Heart left ventricle (tissue), 16 donors: ENCODE results near the gene MYMK. TPM values are rescaled to one million over a fixed set of nuclear protein-coding genes. Genes with fewer than 3 reads are reported as not detected.

ENCODE experiments used
- ATAC-seq, 4 donors: fragments of 200-7000 bp; cut with Tn5 transposase; one replicate each; pipeline ENCODE4 v1.9.1; 2020 to 2022; ENCODE audit warnings: moderate library complexity in 4 of 4, mild to moderate bottlenecking in 3 of 4, moderate number of reproducible peaks in 1 of 4
- DNase-seq, 5 donors: peaks; one replicate each; pipeline ENCODE4 v3.0.0-alpha.2; 2020
- H3K27ac ChIP-seq, 12 donors: fragments of 200-600 bp; sonication (generic) in 4 of 12; one replicate each; pipeline versions ENCODE4 v1.5.0 to v1.8.0; 2016 to 2022; ENCODE audit warnings: mild to moderate bottlenecking in 2 of 12
- H3K27me3 ChIP-seq, 9 donors: fragments of 200-600 bp; sonication (generic) in 2 of 9; one replicate each; pipeline versions ENCODE4 v1.5.1 to v1.8.0; 2016 to 2022; ENCODE audit warnings: mild to moderate bottlenecking in 3 of 9
- H3K36me3 ChIP-seq, 9 donors: fragments of 200-600 bp; sonication (generic) in 2 of 9; one replicate each; pipeline versions ENCODE4 v1.5.0 to v1.8.0; 2018 to 2022; ENCODE audit warnings: mild to moderate bottlenecking in 2 of 9
- H3K4me1 ChIP-seq, 12 donors: fragments of 200-600 bp; sonication (generic) in 4 of 12; one replicate each; pipeline versions ENCODE4 v1.5.0 to v1.8.0; 2016 to 2022; ENCODE audit warnings: mild to moderate bottlenecking in 3 of 12
- H3K4me3 ChIP-seq, 12 donors: fragments of 200-600 bp; sonication (generic) in 4 of 12; one replicate each; pipeline versions ENCODE4 v1.5.0 to v1.8.0; 2017 to 2022; ENCODE audit warnings: mild to moderate bottlenecking in 9 of 12, moderate library complexity in 4 of 12
- H3K9me3 ChIP-seq, 12 donors: fragments of 200-600 bp; sonication (generic) in 4 of 12; one replicate each; pipeline versions ENCODE4 v1.5.0 to v1.8.0; 2016 to 2022; ENCODE audit warnings: mild to moderate bottlenecking in 1 of 12
- POLR2A ChIP-seq, 2 donors: fragments of 450-650 bp; IDR thresholded peaks; one replicate each; pipeline ENCODE4 v1.6.1; 2017; ENCODE audit warnings: antibody characterized with exemption in 2 of 2, mild to moderate bottlenecking in 2 of 2, moderate library complexity in 2 of 2
- WGBS, 4 donors: extraction: QIAGEN DNeasy Blood & Tissue Kit in 2 of 4; methylation state at CpG; one replicate each; pipeline versions ENCODE4 v1.1.5 to v1.1.7; 2013 to 2018; 5-methylcytosine and 5-hydroxymethylcytosine counted together
- intact Hi-C, 10 donors: fragments of 100-400 bp; cut with DNase I; formaldehyde crosslinking; loops; one replicate each; pipeline versions ENCODE4 v1.11.1 to v1.14.2; 2022
- polyA plus RNA-seq, 2 donors: library from polyadenylated mRNA; stranded (reverse); fragments of 200-250 nt; gene quantifications; one replicate each; pipeline ENCODE4 v1.2.3, GENCODE V29; 2013
- total RNA-seq, 9 donors: library from RNA; depleted of rRNA in 2 of 9; stranded (reverse); fragments of >200 nt in 2 of 9; fragmentation: NEBNext Ultra II Directional in 3 of 9; extraction: Animal tissue kit (Norgen Biotek cat#: 25700) in 3 of 9; gene quantifications; one replicate each; pipeline versions ENCODE4 v1.1.0 to v1.2.4, GENCODE V29; 2016 to 2023
- TF ChIP-seq, protein P1 (sequence below), 12 donors: fragments of 200-600 bp; sonication (generic) in 4 of 12; IDR thresholded peaks; one replicate each; pipeline versions ENCODE4 v1.5.0 to v1.8.0; 2018 to 2022; ENCODE audit warnings: antibody characterized with exemption in 12 of 12, mild to moderate bottlenecking in 5 of 12
- donor health status: ischemic (EF 13 %, LVEDD 7.1; RV severe dilation, severe dysfunction).
- donor health status: healthy with polysubstance abuse.
- donor health status: DM: no; HTN: yes; CAD: no.
- donor health status: DM: no; HTN: no; CAD: no.
- donor health status: ischemic (EF 25% LVEDD 6.9; RV normal size, moderate dysfunction).
- donor health status: ischemic (EF 25% LVEDD 5.7; RV mildly dilated, moderate dysfunction).
- donor health status: healthy.
- donor health status: DM: yes; HTN: yes; CAD: no.
- donor health status: ischemic (EF 35%, LVEDD 5.7; RV mildly dilated, moderate dysfunction).
- donor health status: nonischemic (EF 11% LVEDD 7.7; RV severe dilation, severe dysfunction).
- donor health status: DM: yes; HTN: yes; CAD: no.
- donor health status: PGD.
- donor health status: ischemic (EF 29% LVEDD 5.4; RV normal size, mild dysfunction).
- donor health status: nonischemic (EF 23%, LVEDD 6.1; RV moderate dilation, normal function).

MYMK gene
- total and polyA plus RNA-seq, 11 donors = not detected

- DNase-seq = no peak
- peaks cover 0 to 49% (median 6%) of the 10 kb centered on the region in 9 donors for H3K36me3 ChIP-seq
- intact Hi-C loops = no loop called here
These were observed 53.8 kb downstream of the MYMK start for GRCh38 chr9:133470988-133471387.

DNA sequence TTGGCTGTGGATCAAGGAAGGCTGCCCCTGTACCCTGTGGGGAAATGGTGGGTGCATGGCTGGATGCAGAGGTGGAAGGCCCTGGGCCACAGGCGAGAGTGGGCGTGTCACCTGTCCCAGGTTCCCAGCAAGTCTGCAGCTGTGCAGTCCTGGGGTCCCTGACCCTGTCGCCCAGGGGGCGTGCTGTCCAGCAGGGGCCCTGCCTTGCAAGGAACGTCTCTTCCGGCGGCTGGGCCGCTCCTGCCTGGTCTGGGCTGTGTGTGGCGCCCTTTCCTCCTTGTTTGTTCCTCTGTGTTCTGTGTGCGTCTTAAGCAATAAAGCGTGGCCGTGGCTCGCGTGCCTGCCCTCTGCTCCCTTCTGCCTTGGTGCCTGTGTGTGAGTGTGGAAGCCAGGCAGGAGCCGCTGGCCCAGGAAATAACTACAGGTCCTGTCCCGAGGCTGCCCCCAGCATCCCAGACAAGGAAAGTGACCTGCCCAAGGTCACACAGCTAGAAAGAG, 54.3 kb downstream of the MYMK start:
- Histone ChIP-seq H3K27ac (no peak overlapping the region), H3K4me3 (no peak overlapping the region), H3K4me1 (peaks cover 0 to 30% (median 0%) of the 10 kb centered on the region in 12 donors), H3K9me3 (no peaks in the 10 kb centered on the region), H3K36me3 (peaks cover 0 to 45% (median 10%) of the 10 kb centered on the region in 9 donors), H3K27me3 (no peaks in the 10 kb centered on the region)
- 83 to 91% (median 86%) methylated on average over 11 to 16 of the region's 16 CpGs for WGBS, 4 donors
- intact Hi-C loops = no loop called here
- TF ChIP-seq POLR2A (IDR thresholded peaks at IDR 0.05) = no peak
- TF ChIP-seq, protein P1, sequence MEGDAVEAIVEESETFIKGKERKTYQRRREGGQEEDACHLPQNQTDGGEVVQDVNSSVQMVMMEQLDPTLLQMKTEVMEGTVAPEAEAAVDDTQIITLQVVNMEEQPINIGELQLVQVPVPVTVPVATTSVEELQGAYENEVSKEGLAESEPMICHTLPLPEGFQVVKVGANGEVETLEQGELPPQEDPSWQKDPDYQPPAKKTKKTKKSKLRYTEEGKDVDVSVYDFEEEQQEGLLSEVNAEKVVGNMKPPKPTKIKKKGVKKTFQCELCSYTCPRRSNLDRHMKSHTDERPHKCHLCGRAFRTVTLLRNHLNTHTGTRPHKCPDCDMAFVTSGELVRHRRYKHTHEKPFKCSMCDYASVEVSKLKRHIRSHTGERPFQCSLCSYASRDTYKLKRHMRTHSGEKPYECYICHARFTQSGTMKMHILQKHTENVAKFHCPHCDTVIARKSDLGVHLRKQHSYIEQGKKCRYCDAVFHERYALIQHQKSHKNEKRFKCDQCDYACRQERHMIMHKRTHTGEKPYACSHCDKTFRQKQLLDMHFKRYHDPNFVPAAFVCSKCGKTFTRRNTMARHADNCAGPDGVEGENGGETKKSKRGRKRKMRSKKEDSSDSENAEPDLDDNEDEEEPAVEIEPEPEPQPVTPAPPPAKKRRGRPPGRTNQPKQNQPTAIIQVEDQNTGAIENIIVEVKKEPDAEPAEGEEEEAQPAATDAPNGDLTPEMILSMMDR (IDR thresholded peaks at IDR 0.05) = no peak
- no peak for ATAC-seq
- no peak for DNase-seq

More at GRCh38 chr9:133470988-133471387, 53.8 kb downstream of the MYMK start:
- Histone ChIP-seq H3K9me3 (no peaks in the 10 kb centered on the region), H3K4me3 (no peak overlapping the region), H3K27ac (no peak overlapping the region), H3K27me3 (no peaks in the 10 kb centered on the region), H3K4me1 (peaks cover 0 to 34% (median 0%) of the 10 kb centered on the region in 12 donors)
- TF ChIP-seq POLR2A (IDR thresholded peaks at IDR 0.05) = no peak
- TF ChIP-seq, protein P1 (IDR thresholded peaks at IDR 0.05) = no peak
- 83 to 91% (median 86%) methylated on average over 7 of the region's 7 CpGs for WGBS, 4 donors
- no peak for ATAC-seq

- Histone ChIP-seq H3K9me3 (no peaks in the 10 kb centered on the region), H3K4me1 (peaks cover 0 to 16% (median 0%) of the 10 kb centered on the region in 12 donors), H3K36me3 (peaks cover 0 to 32% (median 8%) of the 10 kb centered on the region in 9 donors), H3K27ac (no peak overlapping the region), H3K4me3 (no peak overlapping the region), H3K27me3 (no peaks in the 10 kb centered on the region)
- intact Hi-C loops = loop anchor here in 1 of 10 donors (10.0 kb wide), 1 partner anchor 54 kb away; the partner anchor contains the start of gene REXO4
- TF ChIP-seq, protein P1 (IDR thresholded peaks at IDR 0.05) = no peak
- no peak for TF ChIP-seq POLR2A (IDR thresholded peaks at IDR 0.05)
- ATAC-seq (no peak), DNase-seq (no peak)
- WGBS, 4 donors = 88 to 100% (median 94%) methylated on average over 2 to 6 of the region's 6 CpGs
These were observed 55.9 kb downstream of the MYMK start for GRCh38 chr9:133468777-133469421.

GRCh38 chr9:133468374-133468773, 56.4 kb downstream of the MYMK start:
- Histone ChIP-seq H3K27ac (no peak overlapping the region), H3K4me3 (no peak overlapping the region), H3K9me3 (no peaks in the 10 kb centered on the region), H3K36me3 (peaks cover 0 to 30% (median 8%) of the 10 kb centered on the region in 9 donors), H3K27me3 (no peaks in the 10 kb centered on the region), H3K4me1 (peaks cover 0 to 11% (median 0%) of the 10 kb centered on the region in 12 donors)
- DNase-seq (no peak), ATAC-seq (no peak)
- intact Hi-C loops = loop anchor here in 1 of 10 donors (10.0 kb wide), 1 partner anchor 54 kb away; the partner anchor contains the start of gene REXO4
- WGBS, 4 donors = 89 to 97% (median 93%) methylated on average over 10 to 11 of the region's 11 CpGs
- TF ChIP-seq, protein P1 (IDR thresholded peaks at IDR 0.05) = no peak
- no peak for TF ChIP-seq POLR2A (IDR thresholded peaks at IDR 0.05)
